ENCODE measurements around the gene VSTM4. TPM values are rescaled to one million over a fixed set of nuclear protein-coding genes. Genes with fewer than 3 reads are reported as not detected.

The VSTM4 gene
- total RNA-seq, 1 experiment from 2014 or later: not detected

- H3K4me3 Mint-ChIP-seq (ENCODE audit: low read depth, unreplicated experiment): no peak overlapping the region
- no peak overlapping the region for H3K27ac Mint-ChIP-seq (ENCODE audit: unreplicated experiment)
- CTCF ChIA-PET: no interaction called here
- TF ChIP-seq, protein P1, sequence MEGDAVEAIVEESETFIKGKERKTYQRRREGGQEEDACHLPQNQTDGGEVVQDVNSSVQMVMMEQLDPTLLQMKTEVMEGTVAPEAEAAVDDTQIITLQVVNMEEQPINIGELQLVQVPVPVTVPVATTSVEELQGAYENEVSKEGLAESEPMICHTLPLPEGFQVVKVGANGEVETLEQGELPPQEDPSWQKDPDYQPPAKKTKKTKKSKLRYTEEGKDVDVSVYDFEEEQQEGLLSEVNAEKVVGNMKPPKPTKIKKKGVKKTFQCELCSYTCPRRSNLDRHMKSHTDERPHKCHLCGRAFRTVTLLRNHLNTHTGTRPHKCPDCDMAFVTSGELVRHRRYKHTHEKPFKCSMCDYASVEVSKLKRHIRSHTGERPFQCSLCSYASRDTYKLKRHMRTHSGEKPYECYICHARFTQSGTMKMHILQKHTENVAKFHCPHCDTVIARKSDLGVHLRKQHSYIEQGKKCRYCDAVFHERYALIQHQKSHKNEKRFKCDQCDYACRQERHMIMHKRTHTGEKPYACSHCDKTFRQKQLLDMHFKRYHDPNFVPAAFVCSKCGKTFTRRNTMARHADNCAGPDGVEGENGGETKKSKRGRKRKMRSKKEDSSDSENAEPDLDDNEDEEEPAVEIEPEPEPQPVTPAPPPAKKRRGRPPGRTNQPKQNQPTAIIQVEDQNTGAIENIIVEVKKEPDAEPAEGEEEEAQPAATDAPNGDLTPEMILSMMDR (IDR thresholded peaks at IDR 0.05; ENCODE audit: unreplicated experiment): no peak
- H3K27me3 Mint-ChIP-seq (ENCODE audit: unreplicated experiment): peaks cover 26% of the 10 kb centered on the region
- H3K9me3 Mint-ChIP-seq (ENCODE audit: low read depth, unreplicated experiment): peaks cover 3% of the 10 kb centered on the region
- intact Hi-C loops (cut with micrococcal nuclease; ENCODE audit: unreplicated experiment): no loop called here
- no peaks in the 10 kb centered on the region for H3K4me1 Mint-ChIP-seq (ENCODE audit: low read depth, unreplicated experiment)
- no TSS peak for BruUV-seq (replicated peaks)
- no peaks in the 10 kb centered on the region for H3K36me3 Mint-ChIP-seq (ENCODE audit: insufficient read depth, unreplicated experiment)
- no peak for DNase-seq
Measured at GRCh38 chr10:49128854-49129253, 13.5 kb upstream of the VSTM4 start.

DNA sequence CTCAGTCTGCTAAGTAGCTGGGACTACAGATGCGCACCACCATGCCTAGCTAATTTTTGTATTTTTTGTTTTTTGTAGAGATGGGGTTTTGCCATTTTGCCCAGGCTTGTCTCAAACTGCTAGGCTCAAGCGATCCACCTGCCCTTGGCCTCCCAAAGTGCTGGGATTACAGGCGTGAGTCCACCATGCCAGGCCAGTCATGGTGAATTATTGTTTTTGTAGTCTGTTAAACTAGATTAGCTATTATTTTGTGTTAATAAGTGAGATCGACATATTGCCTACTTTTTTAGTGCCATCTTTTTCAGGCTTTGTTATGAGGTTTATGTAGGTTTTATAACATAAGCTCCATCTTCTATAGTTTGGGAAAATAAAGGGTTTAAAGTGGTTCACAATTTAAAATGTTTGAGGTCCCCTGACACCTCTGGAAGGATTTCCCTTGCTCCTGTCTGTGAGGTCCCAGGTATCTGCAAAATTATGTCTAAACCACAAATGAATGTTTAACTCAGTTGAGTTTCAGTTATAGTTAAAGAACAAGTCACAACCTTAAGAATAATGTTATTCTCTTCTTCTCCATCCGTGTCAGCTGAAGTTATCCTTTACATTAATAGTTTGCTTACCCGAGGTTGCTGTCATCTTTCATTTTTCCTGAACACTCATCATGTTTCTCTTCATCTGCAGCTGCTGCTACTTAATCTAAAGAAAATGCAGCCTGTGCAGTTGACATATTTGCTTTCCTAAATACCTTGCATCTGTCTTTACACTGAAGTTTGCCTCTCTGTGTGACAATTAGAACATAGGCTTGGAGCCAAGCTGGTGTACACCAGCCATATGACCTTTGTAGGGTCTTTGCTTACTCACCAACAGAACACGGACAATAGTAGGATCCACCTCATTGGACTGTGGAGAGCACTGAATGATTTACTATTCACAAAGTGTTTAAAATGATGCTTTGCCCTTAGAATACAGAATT lies 8.9 kb upstream of the VSTM4 start:
- no peak for DNase-seq
- H3K27me3 Mint-ChIP-seq (ENCODE audit: unreplicated experiment): peaks cover 44% of the 10 kb centered on the region
- peaks cover 2% of the 10 kb centered on the region for H3K9me3 Mint-ChIP-seq (ENCODE audit: low read depth, unreplicated experiment)
- H3K27ac Mint-ChIP-seq (ENCODE audit: unreplicated experiment): no peak overlapping the region
- BruUV-seq (replicated peaks): no TSS peak
- no peaks in the 10 kb centered on the region for H3K36me3 Mint-ChIP-seq (ENCODE audit: insufficient read depth, unreplicated experiment)
- no peaks in the 10 kb centered on the region for H3K4me1 Mint-ChIP-seq (ENCODE audit: low read depth, unreplicated experiment)
- H3K4me3 Mint-ChIP-seq (ENCODE audit: low read depth, unreplicated experiment): no peak overlapping the region
- intact Hi-C loops (cut with micrococcal nuclease; ENCODE audit: unreplicated experiment): no loop called here
- CTCF ChIA-PET: no interaction called here
- TF ChIP-seq, protein P1 (IDR thresholded peaks at IDR 0.05; ENCODE audit: unreplicated experiment): no peak

DNA sequence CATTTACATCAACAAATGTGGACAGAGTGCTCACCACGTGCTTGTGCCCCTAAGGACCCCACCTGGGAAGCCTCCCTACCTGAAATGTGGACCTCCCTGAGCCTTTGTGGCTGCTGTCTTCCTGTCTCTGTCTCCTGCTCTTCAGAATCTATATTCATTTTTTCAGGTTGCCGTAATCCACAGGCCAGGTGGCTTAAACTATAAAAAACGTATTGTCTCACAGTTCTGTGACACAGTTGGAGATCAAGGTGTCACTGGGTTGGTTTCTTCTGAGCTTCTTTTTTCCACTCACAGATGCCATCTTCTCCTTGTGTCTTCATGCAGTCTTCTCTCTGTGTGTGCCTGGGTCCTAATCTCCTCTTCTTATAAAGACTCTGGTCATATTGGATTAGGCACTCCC lies 5.6 kb upstream of the VSTM4 start:
- Mint-ChIP-seq H3K27me3 (ENCODE audit: unreplicated experiment) (peaks cover 66% of the 10 kb centered on the region), H3K36me3 (ENCODE audit: insufficient read depth, unreplicated experiment) (no peaks in the 10 kb centered on the region), H3K4me1 (ENCODE audit: low read depth, unreplicated experiment) (no peaks in the 10 kb centered on the region), H3K4me3 (ENCODE audit: low read depth, unreplicated experiment) (no peak overlapping the region), H3K27ac (ENCODE audit: unreplicated experiment) (no peak overlapping the region), H3K9me3 (ENCODE audit: low read depth, unreplicated experiment) (no peaks in the 10 kb centered on the region)
- DNase-seq: no peak
- TF ChIP-seq, protein P1 (IDR thresholded peaks at IDR 0.05; ENCODE audit: unreplicated experiment): no peak
- CTCF ChIA-PET: no interaction called here
- BruUV-seq (replicated peaks): no TSS peak
- intact Hi-C loops (cut with micrococcal nuclease; ENCODE audit: unreplicated experiment): no loop called here

DNA sequence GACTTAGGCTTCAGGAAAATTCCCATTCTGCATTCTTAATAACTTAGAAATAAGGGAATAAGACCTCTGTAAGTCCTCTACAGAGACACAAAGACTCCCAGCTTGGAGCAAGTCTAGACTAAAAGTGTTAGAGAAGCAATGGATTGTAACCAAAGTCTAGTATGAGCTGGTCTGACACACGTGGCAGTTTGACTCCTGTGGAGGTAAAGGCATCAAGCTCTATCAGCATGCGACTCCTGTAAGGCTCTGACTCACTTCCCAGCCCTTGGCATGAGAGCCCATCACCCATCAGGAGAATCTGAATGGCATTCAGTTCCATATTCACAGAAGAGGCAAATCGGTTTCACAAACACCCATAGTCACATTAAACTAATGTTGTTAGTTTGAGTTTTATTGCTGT lies 4.4 kb upstream of the VSTM4 start:
- CTCF ChIA-PET: no interaction called here
- intact Hi-C loops (cut with micrococcal nuclease; ENCODE audit: unreplicated experiment): no loop called here
- DNase-seq: no peak

More for the DNA sequence above, 4.4 kb upstream of the VSTM4 start:
- no TSS peak for BruUV-seq (replicated peaks)
- H3K9me3 Mint-ChIP-seq (ENCODE audit: low read depth, unreplicated experiment): no peaks in the 10 kb centered on the region
- no peak overlapping the region for H3K27ac Mint-ChIP-seq (ENCODE audit: unreplicated experiment)
- H3K4me1 Mint-ChIP-seq (ENCODE audit: low read depth, unreplicated experiment): no peaks in the 10 kb centered on the region
- H3K27me3 Mint-ChIP-seq (ENCODE audit: unreplicated experiment): peaks cover 66% of the 10 kb centered on the region
- no peak overlapping the region for H3K4me3 Mint-ChIP-seq (ENCODE audit: low read depth, unreplicated experiment)
- TF ChIP-seq, protein P1 (IDR thresholded peaks at IDR 0.05; ENCODE audit: unreplicated experiment): no peak
- no peaks in the 10 kb centered on the region for H3K36me3 Mint-ChIP-seq (ENCODE audit: insufficient read depth, unreplicated experiment)
